GM18502 (cell line): ENCODE data around the gene PLEKHG4B.

ENCODE experiments used
- ATAC-seq: cut with Tn5 transposase; IDR thresholded peaks from one replicate; pipeline ENCODE4 v1.9.1; 2021; ENCODE audit warnings: mild to moderate bottlenecking; ENCODE audit not compliant: unreplicated experiment, poor library complexity

Gene PLEKHG4B

GRCh38 chr5:181160-181559 lies 89.2 kb downstream of the PLEKHG4B start:
- ATAC-seq, result no peak

- no peak for ATAC-seq
These were observed 89.6 kb downstream of the PLEKHG4B start for GRCh38 chr5:181566-181965.

- ATAC-seq, result no peak
These were observed 90.2 kb downstream of the PLEKHG4B start for GRCh38 chr5:182126-182525.

- ATAC-seq, result no peak
These were observed 92.5 kb downstream of the PLEKHG4B start for GRCh38 chr5:184471-184870.

- ATAC-seq, result no peak
These were observed 93.4 kb downstream of the PLEKHG4B start for GRCh38 chr5:185095-186070.

- no peak for ATAC-seq
These were observed 94.4 kb downstream of the PLEKHG4B start for GRCh38 chr5:186091-187041.

- no peak for ATAC-seq
These were observed 95.1 kb downstream of the PLEKHG4B start for GRCh38 chr5:187042-187431.

GRCh38 chr5:187617-188451 lies 95.9 kb downstream of the PLEKHG4B start:
- ATAC-seq, result no peak

GRCh38 chr5:188488-189481 lies 96.8 kb downstream of the PLEKHG4B start:
- ATAC-seq, result peak; percentile 96

GRCh38 chr5:189486-189885 lies 97.5 kb downstream of the PLEKHG4B start:
- ATAC-seq, result no peak

- no peak for ATAC-seq
These were observed 98.0 kb downstream of the PLEKHG4B start for GRCh38 chr5:189976-190365.

GRCh38 chr5:190366-191035 lies 98.5 kb downstream of the PLEKHG4B start:
- no peak for ATAC-seq

GRCh38 chr5:191036-191948 lies 99.3 kb downstream of the PLEKHG4B start, which contains the start of gene LRRC14B:
Gene LRRC14B (plus strand): TSS chr5:191495. CDS start chr5:191539, 44 bp downstream.
- no peak for ATAC-seq

- no peak for ATAC-seq
These were observed 100.2 kb downstream of the PLEKHG4B start for GRCh38 chr5:191949-192690.

GRCh38 chr5:192691-192969 lies 100.7 kb downstream of the PLEKHG4B start:
- ATAC-seq, result no peak

GRCh38 chr5:192970-193831 lies 101.2 kb downstream of the PLEKHG4B start:
- ATAC-seq, result no peak
